ENCODE results near the gene CEP97.
"Not testable (repeated sequence)": the region's sequence is repeated elsewhere in the genome, so short reads cannot be mapped to it uniquely, and the experiment has no call there.

CEP97 gene

GRCh38 chr3:101703169-101703568 is 21.2 kb upstream of the CEP97 start:
- Histone ChIP-seq H3K36me3 (ENCODE audit: control insufficient read depth in 2 of 2, insufficient read depth in 1 of 2, low read length in 2 of 2) (no peaks in the 10 kb centered on the region), H3K27ac (ENCODE audit: extremely low read depth, low read depth, low read length) (no peak overlapping the region), H3K4me3 (ENCODE audit: low read depth, low read length) (no peak overlapping the region), H3K9me3 (ENCODE audit: control insufficient read depth, insufficient read depth, low read depth, low read length) (no peaks in the 10 kb centered on the region), H3K4me1 (ENCODE audit: control insufficient read depth, insufficient read depth, low read length) (no peaks in the 10 kb centered on the region)
- POLR2A ChIA-PET = no interaction called here
- TF ChIP-seq ZNF518A (tag by site-specific recombination; conservative IDR thresholded peaks at IDR 0.05; ENCODE audit: low read depth) = no peak
- TF ChIP-seq ZNF341 (tag by site-specific recombination; IDR thresholded peaks at IDR 0.05; ENCODE audit: low read depth) = no peak
- no peak for TF ChIP-seq ZSCAN23 (tag by site-specific recombination; IDR thresholded peaks at IDR 0.05)
- TF ChIP-seq ZNF280C (tag by site-specific recombination; IDR thresholded peaks at IDR 0.05) = no peak
- CTCF ChIA-PET = no interaction called here

DNA sequence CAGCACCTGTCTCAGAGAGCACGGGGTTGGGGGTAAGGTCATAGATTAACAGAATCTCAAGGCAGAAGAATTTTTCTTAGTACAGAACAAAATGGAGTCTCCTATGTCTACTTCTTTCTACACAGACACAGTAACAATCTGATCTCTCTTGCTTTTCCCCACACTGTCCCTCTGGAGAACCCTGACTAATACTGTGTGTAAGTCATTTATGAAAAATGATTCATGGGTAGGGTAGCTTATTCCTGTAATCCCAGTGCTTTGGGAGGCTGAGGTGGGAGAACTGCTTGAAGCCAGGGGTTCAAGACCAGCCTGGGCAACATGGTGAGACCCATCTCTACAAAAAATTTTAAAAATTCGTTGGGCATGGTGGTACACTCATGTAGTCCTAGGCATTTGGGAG is 19.8 kb upstream of the CEP97 start:
- H3K4me1 ChIP-seq (ENCODE audit: control insufficient read depth, insufficient read depth, low read length); CTCF ChIA-PET; H3K36me3 ChIP-seq (ENCODE audit: control insufficient read depth in 2 of 2, insufficient read depth in 1 of 2, low read length in 2 of 2); POLR2A ChIA-PET; H3K4me3 ChIP-seq (ENCODE audit: low read depth, low read length); H3K9me3 ChIP-seq (ENCODE audit: control insufficient read depth, insufficient read depth, low read depth, low read length); H3K27ac ChIP-seq (ENCODE audit: extremely low read depth, low read depth, low read length): not testable (repeated sequence)

DNA sequence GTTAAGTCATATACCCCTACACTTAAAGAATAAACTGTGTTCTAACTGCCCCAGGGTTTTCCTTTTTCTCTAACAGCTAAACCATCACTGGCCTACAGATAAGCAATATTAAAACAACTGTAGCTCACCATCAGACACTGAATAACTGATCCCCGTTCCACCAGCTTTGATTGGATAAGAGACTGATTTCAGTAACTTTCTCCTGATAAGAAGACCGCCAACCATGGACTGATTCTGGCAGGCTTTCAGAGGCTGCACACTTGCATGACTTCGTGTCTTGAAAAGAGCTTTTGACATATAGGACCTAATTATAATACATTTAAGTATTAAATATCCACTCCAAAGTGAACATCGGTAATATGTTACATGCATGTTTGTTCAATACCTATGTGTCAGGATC is 15.3 kb upstream of the CEP97 start:
- H3K36me3 ChIP-seq (ENCODE audit: control insufficient read depth in 2 of 2, insufficient read depth in 1 of 2, low read length in 2 of 2) = no peaks in the 10 kb centered on the region
- H3K9me3 ChIP-seq (ENCODE audit: control insufficient read depth, insufficient read depth, low read depth, low read length) = no peaks in the 10 kb centered on the region
- H3K4me1 ChIP-seq (ENCODE audit: control insufficient read depth, insufficient read depth, low read length) = no peaks in the 10 kb centered on the region
- POLR2A ChIA-PET = no interaction called here
- no peak overlapping the region for H3K27ac ChIP-seq (ENCODE audit: extremely low read depth, low read depth, low read length)
- no peak overlapping the region for H3K4me3 ChIP-seq (ENCODE audit: low read depth, low read length)
- CTCF ChIA-PET = interaction anchor here (1.4 kb wide), 1 partner anchor 31 kb away, joined by 4 read pairs; no protein-coding TSS in a partner anchor
- TF ChIP-seq BCL6B (tag by site-specific recombination; IDR thresholded peaks at IDR 0.05) = no peak
- TF ChIP-seq, protein P1, sequence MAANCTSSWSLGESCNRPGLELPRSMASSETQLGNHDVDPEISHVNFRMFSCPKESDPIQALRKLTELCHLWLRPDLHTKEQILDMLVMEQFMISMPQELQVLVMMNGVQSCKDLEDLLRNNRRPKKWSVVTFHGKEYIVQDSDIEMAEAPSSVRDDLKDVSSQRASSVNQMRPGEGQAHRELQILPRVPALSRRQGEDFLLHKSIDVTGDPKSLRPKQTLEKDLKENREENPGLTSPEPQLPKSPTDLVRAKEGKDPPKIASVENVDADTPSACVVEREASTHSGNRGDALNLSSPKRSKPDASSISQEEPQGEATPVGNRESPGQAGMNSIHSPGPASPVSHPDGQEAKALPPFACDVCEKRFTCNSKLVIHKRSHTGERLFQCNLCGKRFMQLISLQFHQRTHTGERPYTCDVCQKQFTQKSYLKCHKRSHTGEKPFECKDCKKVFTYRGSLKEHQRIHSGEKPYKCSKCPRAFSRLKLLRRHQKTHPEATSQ (tag by site-specific recombination; IDR thresholded peaks at IDR 0.05) = no peak
- TF ChIP-seq ZNF292 (tag by site-specific recombination; IDR thresholded peaks at IDR 0.05; ENCODE audit: borderline replicate concordance, low read depth) = no peak
- TF ChIP-seq ZNF133 (tag by site-specific recombination; IDR thresholded peaks at IDR 0.05) = no peak
- no peak for TF ChIP-seq CTCF (tag by site-specific recombination; IDR thresholded peaks at IDR 0.05)
- no peak for TF ChIP-seq ZNF610 (tag by site-specific recombination; IDR thresholded peaks at IDR 0.05; ENCODE audit: borderline replicate concordance)
- TF ChIP-seq, protein P2, sequence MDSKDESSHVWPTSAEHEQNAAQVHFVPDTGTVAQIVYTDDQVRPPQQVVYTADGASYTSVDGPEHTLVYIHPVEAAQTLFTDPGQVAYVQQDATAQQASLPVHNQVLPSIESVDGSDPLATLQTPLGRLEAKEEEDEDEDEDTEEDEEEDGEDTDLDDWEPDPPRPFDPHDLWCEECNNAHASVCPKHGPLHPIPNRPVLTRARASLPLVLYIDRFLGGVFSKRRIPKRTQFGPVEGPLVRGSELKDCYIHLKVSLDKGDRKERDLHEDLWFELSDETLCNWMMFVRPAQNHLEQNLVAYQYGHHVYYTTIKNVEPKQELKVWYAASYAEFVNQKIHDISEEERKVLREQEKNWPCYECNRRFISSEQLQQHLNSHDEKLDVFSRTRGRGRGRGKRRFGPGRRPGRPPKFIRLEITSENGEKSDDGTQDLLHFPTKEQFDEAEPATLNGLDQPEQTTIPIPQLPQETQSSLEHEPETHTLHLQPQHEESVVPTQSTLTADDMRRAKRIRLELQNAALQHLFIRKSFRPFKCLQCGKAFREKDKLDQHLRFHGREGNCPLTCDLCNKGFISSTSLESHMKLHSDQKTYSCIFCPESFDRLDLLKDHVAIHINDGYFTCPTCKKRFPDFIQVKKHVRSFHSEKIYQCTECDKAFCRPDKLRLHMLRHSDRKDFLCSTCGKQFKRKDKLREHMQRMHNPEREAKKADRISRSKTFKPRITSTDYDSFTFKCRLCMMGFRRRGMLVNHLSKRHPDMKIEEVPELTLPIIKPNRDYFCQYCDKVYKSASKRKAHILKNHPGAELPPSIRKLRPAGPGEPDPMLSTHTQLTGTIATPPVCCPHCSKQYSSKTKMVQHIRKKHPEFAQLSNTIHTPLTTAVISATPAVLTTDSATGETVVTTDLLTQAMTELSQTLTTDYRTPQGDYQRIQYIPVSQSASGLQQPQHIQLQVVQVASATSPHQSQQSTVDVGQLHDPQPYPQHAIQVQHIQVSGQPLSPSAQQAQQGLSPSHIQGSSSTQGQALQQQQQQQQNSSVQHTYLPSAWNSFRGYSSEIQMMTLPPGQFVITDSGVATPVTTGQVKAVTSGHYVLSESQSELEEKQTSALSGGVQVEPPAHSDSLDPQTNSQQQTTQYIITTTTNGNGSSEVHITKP (tag by site-specific recombination; IDR thresholded peaks at IDR 0.05) = no peak
- TF ChIP-seq GFI1B (tag by site-specific recombination; IDR thresholded peaks at IDR 0.05) = no peak
- TF ChIP-seq ZNF24 (tag by site-specific recombination; IDR thresholded peaks at IDR 0.05) = no peak
- TF ChIP-seq RBAK (tag by site-specific recombination; IDR thresholded peaks at IDR 0.05) = no peak

All from HEK293 (cell line).